HG03378 (cell line): ENCODE results near the gene ZNF611.
"Not testable (repeated sequence)": the region's sequence is repeated elsewhere in the genome, so short reads cannot be mapped to it uniquely, and the experiment has no call there.

Source experiments
- ATAC-seq: cut with Tn5 transposase; IDR thresholded peaks from one replicate; pipeline ENCODE4 v1.9.1; 2021; ENCODE audit warnings: mild to moderate bottlenecking, moderate library complexity; ENCODE audit not compliant: unreplicated experiment

ZNF611 gene

GRCh38 chr19:52734893-52735661, at the start of gene ZNF611:
TSS of gene ZNF611 (minus strand) at chr19:52735044. CDS start at chr19:52715894, 19,150 bp downstream.
- peak; percentile 72 for ATAC-seq

GRCh38 chr19:52782864-52783263, 48.0 kb upstream of the ZNF611 start:
- ATAC-seq: not testable (repeated sequence)

- no peak for ATAC-seq
These were observed 44.0 kb upstream of the ZNF611 start for GRCh38 chr19:52778811-52779210.

GRCh38 chr19:52756447-52756846, 21.6 kb upstream of the ZNF611 start:
- not testable (repeated sequence) for ATAC-seq

- ATAC-seq: no peak
These were observed 14.9 kb upstream of the ZNF611 start for GRCh38 chr19:52749780-52750179.

GRCh38 chr19:52748336-52748950, 13.6 kb upstream of the ZNF611 start:
- no peak for ATAC-seq

- not testable (repeated sequence) for ATAC-seq
These were observed 11.1 kb upstream of the ZNF611 start for GRCh38 chr19:52745919-52746318.

- ATAC-seq: no peak
These were observed 8.2 kb upstream of the ZNF611 start for GRCh38 chr19:52743091-52743490.

- ATAC-seq: no peak
These were observed 7.7 kb upstream of the ZNF611 start for GRCh38 chr19:52742516-52742915.

GRCh38 chr19:52741951-52742485, 7.2 kb upstream of the ZNF611 start:
- no peak for ATAC-seq

- ATAC-seq: not testable (repeated sequence)
These were observed 6.5 kb upstream of the ZNF611 start for GRCh38 chr19:52741371-52741770.

GRCh38 chr19:52739576-52739975, 4.7 kb upstream of the ZNF611 start:
- ATAC-seq: no peak

- no peak for ATAC-seq
These were observed 890 bp upstream of the ZNF611 start for GRCh38 chr19:52735734-52736133.

GRCh38 chr19:52734331-52734892, 432 bp downstream of the ZNF611 start:
- peak; percentile 25 for ATAC-seq

- ATAC-seq: not testable (repeated sequence)
These were observed 8.8 kb downstream of the ZNF611 start for GRCh38 chr19:52726051-52726450.

- ATAC-seq: no peak
These were observed 9.3 kb downstream of the ZNF611 start for GRCh38 chr19:52725528-52725961.

GRCh38 chr19:52724701-52725514, 9.9 kb downstream of the ZNF611 start:
- no peak for ATAC-seq

- not testable (repeated sequence) for ATAC-seq
These were observed 10.8 kb downstream of the ZNF611 start for GRCh38 chr19:52723907-52724598.

- no peak for ATAC-seq
These were observed 12.5 kb downstream of the ZNF611 start for GRCh38 chr19:52722062-52723003.
